GM12875 (cell line): ENCODE data around the gene GCSH.

Source experiments
- H3K4me3 ChIP-seq: one replicate; pipeline ENCODE4 v1.5.1; 2011; ENCODE audit warnings: low read depth, low read length, control low read depth
- CTCF ChIP-seq: IDR thresholded peaks from 2 replicates; pipeline ENCODE4 v1.5.1; 2011; ENCODE audit warnings: low read depth, mild to moderate bottlenecking, control low read depth, inconsistent platforms, low read length, moderate library complexity, borderline replicate concordance; ENCODE audit not compliant: insufficient read depth

GCSH gene

GRCh38 chr16:81053761-81054160, 42.4 kb downstream of the GCSH start:
- TF ChIP-seq CTCF = no peak
- H3K4me3 ChIP-seq = no peak overlapping the region

GRCh38 chr16:81042821-81043220, 53.4 kb downstream of the GCSH start:
- TF ChIP-seq CTCF = no peak
- no peak overlapping the region for H3K4me3 ChIP-seq

- TF ChIP-seq CTCF = no peak
- H3K4me3 ChIP-seq = no peak overlapping the region
Observed at GRCh38 chr16:81041696-81042095, 54.5 kb downstream of the GCSH start.

GRCh38 chr16:81040842-81041241, 55.4 kb downstream of the GCSH start:
- TF ChIP-seq CTCF = no peak
- H3K4me3 ChIP-seq = no peak overlapping the region

- no peak for TF ChIP-seq CTCF
- no peak overlapping the region for H3K4me3 ChIP-seq
Observed at GRCh38 chr16:81040131-81040530, 56.1 kb downstream of the GCSH start.

- TF ChIP-seq CTCF = no peak
- peak overlapping the region; percentile 73 for H3K4me3 ChIP-seq
Observed at GRCh38 chr16:81036751-81037350, 59.3 kb downstream of the GCSH start.

- H3K4me3 ChIP-seq = peak overlapping the region; percentile 73
- no peak for TF ChIP-seq CTCF
Observed at GRCh38 chr16:81035975-81036750, 60.0 kb downstream of the GCSH start.
